ENCODE data around the gene FES.
"Not testable (repeated sequence)": the region's sequence is repeated elsewhere in the genome, so short reads cannot be mapped to it uniquely, and the experiment has no call there.

The FES gene

GRCh38 chr15:90909976-90910375 is 25.7 kb downstream of the FES start:
- no peak for DNase-seq (ENCODE audit: low spot score)

- no peak for DNase-seq (ENCODE audit: low spot score)
Measured at GRCh38 chr15:90910441-90911301, 26.4 kb downstream of the FES start.

- DNase-seq (ENCODE audit: low spot score): no peak
Measured at GRCh38 chr15:90911302-90911623, 27.0 kb downstream of the FES start.

- no peak for DNase-seq (ENCODE audit: low spot score)
Measured at GRCh38 chr15:90911906-90912769, 27.8 kb downstream of the FES start.

- DNase-seq (ENCODE audit: low spot score): no peak
Measured at GRCh38 chr15:90912770-90913075, 28.4 kb downstream of the FES start.

- DNase-seq (ENCODE audit: low spot score): no peak
Measured at GRCh38 chr15:90913398-90913944, 29.2 kb downstream of the FES start.

- DNase-seq (ENCODE audit: low spot score): no peak
Measured at GRCh38 chr15:90914305-90915080, 30.2 kb downstream of the FES start.

- no peak for DNase-seq (ENCODE audit: low spot score)
Measured at GRCh38 chr15:90915216-90915807, 31.0 kb downstream of the FES start.

- no peak for DNase-seq (ENCODE audit: low spot score)
Measured at GRCh38 chr15:90915808-90916440, 31.6 kb downstream of the FES start.

GRCh38 chr15:90916461-90916860 is 32.2 kb downstream of the FES start:
- DNase-seq (ENCODE audit: low spot score): no peak

- no peak for DNase-seq (ENCODE audit: low spot score)
Measured at GRCh38 chr15:90917569-90917968, 33.3 kb downstream of the FES start.

GRCh38 chr15:90918034-90918788 is 33.9 kb downstream of the FES start:
- no peak for DNase-seq (ENCODE audit: low spot score)

GRCh38 chr15:90918835-90919234 is 34.5 kb downstream of the FES start:
- no peak for DNase-seq (ENCODE audit: low spot score)

GRCh38 chr15:90921887-90922286 is 37.6 kb downstream of the FES start:
- DNase-seq (ENCODE audit: low spot score): no peak

- not testable (repeated sequence) for DNase-seq (ENCODE audit: low spot score)
Measured at GRCh38 chr15:90922712-90923322, 38.5 kb downstream of the FES start.

- DNase-seq (ENCODE audit: low spot score): no peak
Measured at GRCh38 chr15:90924375-90924774, 40.1 kb downstream of the FES start.

- DNase-seq (ENCODE audit: low spot score): not testable (repeated sequence)
Measured at GRCh38 chr15:90926766-90927165, 42.5 kb downstream of the FES start.

GRCh38 chr15:90928106-90928505 is 43.8 kb downstream of the FES start:
- DNase-seq (ENCODE audit: low spot score): not testable (repeated sequence)

- no peak for DNase-seq (ENCODE audit: low spot score)
Measured at GRCh38 chr15:90929246-90930019, 45.1 kb downstream of the FES start.
